Mucosa of descending colon (tissue), 3 donors: ENCODE results near the gene RBM26. TPM values are rescaled to one million over a fixed set of nuclear protein-coding genes. Genes with fewer than 3 reads are reported as not detected.

Experiments used
- ATAC-seq: fragments of 200-7000 bp; cut with Tn5 transposase; one replicate; pipeline ENCODE4 v1.9.1; 2020; ENCODE audit warnings: mild to moderate bottlenecking, moderate library complexity
- DNase-seq, 3 donors: peaks; one replicate each; pipeline ENCODE4 v3.0.0-alpha.2; 2020
- H3K36me3 ChIP-seq: fragments of 200-600 bp; one replicate; pipeline ENCODE4 v1.8.0; 2021; ENCODE audit warnings: low read depth, mild to moderate bottlenecking
- H3K4me1 ChIP-seq: fragments of 200-600 bp; one replicate; pipeline ENCODE4 v1.8.0; 2021; ENCODE audit warnings: low read depth, mild to moderate bottlenecking
- H3K4me3 ChIP-seq: fragments of 200-600 bp; one replicate; pipeline ENCODE4 v1.8.0; 2021; ENCODE audit warnings: mild to moderate bottlenecking
- H3K9me3 ChIP-seq: fragments of 200-600 bp; one replicate; pipeline ENCODE4 v1.8.0; 2021; ENCODE audit warnings: mild to moderate bottlenecking
- intact Hi-C, 2 donors: fragments of 100-400 bp; cut with DNase I in 1 of 2; cut with micrococcal nuclease in 1 of 2; formaldehyde crosslinking; loops; one replicate each; pipeline versions ENCODE4 v1.11.0 to v1.11.1; 2022; cut with DNase I, micrococcal nuclease
- total RNA-seq, 3 donors: library from RNA; stranded (reverse); fragmentation: NEBNext Ultra II Directional in 2 of 3; extraction: Animal tissue kit (Norgen Biotek cat#: 25700) in 2 of 3; gene quantifications; one replicate each; pipeline versions ENCODE4 v1.2.1 to v1.2.4, GENCODE V29; 2021 to 2023
- TF ChIP-seq, protein P1 (sequence below): fragments of 200-600 bp; IDR thresholded peaks from one replicate; pipeline ENCODE4 v1.8.0; 2022; ENCODE audit warnings: antibody characterized with exemption, mild to moderate bottlenecking
- donor health status: DM: no; HTN: no; CAD: no; lungs with moderate emphysema.
- donor health status: DM: no; HTN: no; CAD: no.
- donor health status: DM: no; HTN: yes; CAD: no.

The RBM26 gene
- total RNA-seq, 3 donors from 2014 or later, result 34.0 to 42.8 (median 35.6) TPM

DNA sequence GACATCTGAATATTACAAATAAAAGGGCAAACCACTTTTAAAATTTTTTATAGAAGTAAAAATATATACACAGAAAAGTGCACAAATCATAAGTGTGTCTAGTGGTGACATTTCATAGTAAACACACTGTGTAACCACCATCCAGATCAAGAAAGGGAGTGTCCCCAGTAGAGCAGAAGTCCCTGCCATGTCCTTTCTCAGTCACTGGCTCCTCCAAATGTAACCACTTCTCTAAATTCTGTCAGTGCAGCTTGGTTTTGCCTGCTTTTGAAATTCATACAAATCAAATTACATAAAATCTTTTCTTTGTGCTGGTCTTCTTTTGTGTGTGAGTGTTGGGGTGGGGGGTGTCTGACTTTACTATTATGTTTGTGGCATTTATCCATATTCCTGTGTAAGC lies 116.5 kb downstream of the RBM26 start:
- Histone ChIP-seq H3K9me3 (no peaks in the 10 kb centered on the region), H3K36me3 (no peaks in the 10 kb centered on the region), H3K4me3 (no peak overlapping the region), H3K4me1 (no peaks in the 10 kb centered on the region)
- no peak for ATAC-seq
- DNase-seq, result no peak
- TF ChIP-seq, protein P1, sequence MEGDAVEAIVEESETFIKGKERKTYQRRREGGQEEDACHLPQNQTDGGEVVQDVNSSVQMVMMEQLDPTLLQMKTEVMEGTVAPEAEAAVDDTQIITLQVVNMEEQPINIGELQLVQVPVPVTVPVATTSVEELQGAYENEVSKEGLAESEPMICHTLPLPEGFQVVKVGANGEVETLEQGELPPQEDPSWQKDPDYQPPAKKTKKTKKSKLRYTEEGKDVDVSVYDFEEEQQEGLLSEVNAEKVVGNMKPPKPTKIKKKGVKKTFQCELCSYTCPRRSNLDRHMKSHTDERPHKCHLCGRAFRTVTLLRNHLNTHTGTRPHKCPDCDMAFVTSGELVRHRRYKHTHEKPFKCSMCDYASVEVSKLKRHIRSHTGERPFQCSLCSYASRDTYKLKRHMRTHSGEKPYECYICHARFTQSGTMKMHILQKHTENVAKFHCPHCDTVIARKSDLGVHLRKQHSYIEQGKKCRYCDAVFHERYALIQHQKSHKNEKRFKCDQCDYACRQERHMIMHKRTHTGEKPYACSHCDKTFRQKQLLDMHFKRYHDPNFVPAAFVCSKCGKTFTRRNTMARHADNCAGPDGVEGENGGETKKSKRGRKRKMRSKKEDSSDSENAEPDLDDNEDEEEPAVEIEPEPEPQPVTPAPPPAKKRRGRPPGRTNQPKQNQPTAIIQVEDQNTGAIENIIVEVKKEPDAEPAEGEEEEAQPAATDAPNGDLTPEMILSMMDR, result no peak
- intact Hi-C loops, result no loop called here

DNA sequence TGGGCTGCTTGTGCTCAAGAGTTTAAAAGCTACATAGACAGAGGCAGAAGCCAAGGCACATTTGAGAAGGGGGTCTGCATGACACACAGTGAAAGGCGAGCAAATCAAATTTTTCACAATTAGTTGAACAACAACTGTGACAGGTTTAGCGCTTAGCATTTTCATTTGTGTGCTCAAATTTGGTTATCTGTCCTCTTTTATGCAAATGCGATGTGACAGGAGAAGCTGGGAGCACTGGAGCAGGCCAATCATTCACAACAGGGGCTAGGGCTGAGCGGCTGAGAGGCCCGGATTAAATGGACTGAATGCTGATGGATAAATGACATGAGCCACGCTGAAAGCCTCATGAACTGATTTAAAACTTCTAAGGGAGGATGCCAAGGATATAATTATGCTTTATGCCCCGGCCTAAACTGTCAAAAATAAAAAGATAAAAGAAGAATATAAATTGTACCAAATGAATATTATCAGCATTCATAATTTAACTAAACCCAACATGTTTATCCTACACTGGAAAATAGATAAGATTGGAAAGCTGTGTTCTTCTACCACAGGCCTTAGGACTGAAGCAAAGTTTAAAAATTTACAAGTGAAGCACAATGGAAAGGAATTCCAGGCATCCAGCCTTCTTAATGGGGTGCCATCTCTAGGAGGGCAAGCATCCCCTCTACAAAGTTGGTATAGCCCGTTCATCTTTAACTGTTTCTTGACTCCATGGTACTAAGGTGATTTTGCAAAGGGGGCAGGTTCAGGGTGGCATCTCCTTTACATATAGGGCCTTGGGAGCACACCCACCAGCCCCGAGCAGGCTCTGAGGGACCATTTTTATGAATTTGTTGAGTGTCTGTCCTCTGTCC lies 117.9 kb downstream of the RBM26 start:
- intact Hi-C loops, result no loop called here
- TF ChIP-seq, protein P1, result no peak
- DNase-seq (no peak), ATAC-seq (no peak)
- H3K4me1 ChIP-seq, result no peaks in the 10 kb centered on the region
- H3K4me3 ChIP-seq, result no peak overlapping the region
- no peaks in the 10 kb centered on the region for H3K9me3 ChIP-seq
- no peaks in the 10 kb centered on the region for H3K36me3 ChIP-seq

DNA sequence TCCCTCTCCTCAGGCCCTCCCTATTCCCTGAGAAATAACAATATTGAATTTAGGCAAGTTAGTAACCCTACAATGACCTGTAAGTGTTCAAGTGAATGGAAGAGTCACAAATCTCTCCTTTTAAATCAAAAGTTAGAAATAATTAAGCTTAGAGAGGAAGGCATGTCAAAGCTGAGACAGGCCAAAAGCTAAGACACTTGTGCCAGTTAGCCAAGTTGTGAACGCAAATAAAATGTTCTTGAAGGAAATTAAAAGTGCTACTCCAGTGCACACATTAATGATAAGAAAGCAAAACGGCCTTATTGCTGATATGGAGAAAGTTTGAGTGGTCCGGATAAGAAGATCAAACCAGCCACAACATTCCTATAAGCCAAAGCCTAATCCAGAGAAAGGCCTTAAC lies 120.9 kb downstream of the RBM26 start:
- TF ChIP-seq, protein P1, result no peak
- ATAC-seq, result no peak
- H3K4me1 ChIP-seq, result no peaks in the 10 kb centered on the region
- no peak for DNase-seq
- no peaks in the 10 kb centered on the region for H3K9me3 ChIP-seq
- no peak overlapping the region for H3K4me3 ChIP-seq
- H3K36me3 ChIP-seq, result no peaks in the 10 kb centered on the region
- intact Hi-C loops, result no loop called here

DNA sequence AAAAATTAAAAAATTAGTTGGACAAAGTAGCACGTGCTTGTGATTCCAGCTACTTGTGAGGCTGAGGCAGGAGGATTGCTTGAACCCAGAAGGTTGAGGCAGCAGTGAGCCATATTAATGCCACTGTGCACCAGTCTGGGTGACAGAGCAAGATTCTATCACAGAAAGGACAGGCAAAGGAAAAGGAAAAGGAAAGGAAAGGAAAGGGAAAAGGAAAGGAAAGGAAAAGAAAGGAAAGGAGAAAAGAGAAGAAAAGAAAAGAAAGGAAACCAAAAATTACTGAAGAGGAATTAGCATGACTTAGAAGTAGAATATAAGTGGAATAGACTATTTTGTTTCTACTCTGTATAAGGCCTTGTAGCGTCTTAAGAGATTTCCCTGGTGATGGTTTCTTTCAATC lies 122.3 kb downstream of the RBM26 start:
- TF ChIP-seq, protein P1, result no peak
- H3K36me3 ChIP-seq, result no peaks in the 10 kb centered on the region
- H3K4me3 ChIP-seq, result no peak overlapping the region
- no peak for ATAC-seq
- no peaks in the 10 kb centered on the region for H3K9me3 ChIP-seq
- H3K4me1 ChIP-seq, result no peaks in the 10 kb centered on the region
- no peak for DNase-seq
- intact Hi-C loops, result no loop called here

DNA sequence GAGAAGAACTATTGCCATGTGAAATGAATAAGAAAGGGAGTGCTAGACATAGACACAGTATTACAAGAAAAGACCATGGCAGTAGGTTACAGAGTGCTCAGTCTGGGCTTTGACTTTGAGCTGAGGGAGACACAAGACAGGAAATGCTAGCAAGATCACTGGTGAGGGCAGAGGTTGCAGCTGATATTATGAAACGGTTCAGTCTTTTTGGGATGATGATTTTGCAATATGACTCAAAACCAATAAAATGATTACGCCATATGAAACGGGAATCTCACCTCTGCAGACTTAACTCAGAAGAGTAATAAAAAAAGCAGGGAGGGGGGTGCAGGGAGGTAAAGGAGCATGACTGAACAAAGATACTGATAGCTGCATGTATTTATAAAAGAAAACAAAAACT lies 123.1 kb downstream of the RBM26 start:
- ATAC-seq, result peak; percentile 59
- H3K4me1 ChIP-seq, result no peaks in the 10 kb centered on the region
- no peaks in the 10 kb centered on the region for H3K36me3 ChIP-seq
- H3K4me3 ChIP-seq, result no peak overlapping the region
- no peak for DNase-seq
- no peaks in the 10 kb centered on the region for H3K9me3 ChIP-seq
- TF ChIP-seq, protein P1, result no peak
- intact Hi-C loops, result no loop called here
